H1 (cell line): Measurements from ENCODE around the gene GNL2. TPM values are rescaled to one million over a fixed set of nuclear protein-coding genes. Genes with fewer than 3 reads are reported as not detected.

Experiments used
- CTCF ChIA-PET: fragments of 300-600 bp; sonication (Branson Sonifier 250); formaldehyde crosslinking; loops from one replicate; lab custom pipeline; 2021; ENCODE audit not compliant: partially characterized antibody; lab: Charles Lee
- POLR2A ChIA-PET: fragments of 300-600 bp; sonication (Branson Sonifier 250); formaldehyde crosslinking; loops from one replicate; lab custom pipeline; 2021; ENCODE audit warnings: inconsistent platforms; ENCODE audit not compliant: partially characterized antibody; lab: Charles Lee
- DNase-seq, 2 experiments: peaks; one replicate each; pipeline versions ENCODE4 v3.0.0 to v3.0.0-alpha.2; 2010 to 2022; ENCODE audit warnings: low spot score in 2 of 2, low read depth in 1 of 2, mixed read lengths in 1 of 2
- FAIRE-seq: peaks from 2 replicates; lab custom pipeline; 2011; peaks lifted over from hg19 to GRCh38; lab: Jason Lieb, UNC
- H2AFZ ChIP-seq: 2 replicates; pipeline ENCODE4 v1.8.1; 2012; ENCODE audit warnings: low read length, inconsistent platforms
- H2AK5ac ChIP-seq: 2 replicates; pipeline ENCODE4 v1.6.1; 2013; ENCODE audit warnings: low read depth, low read length
- H2BK120ac ChIP-seq: replicated peaks from 2 replicates; pipeline ENCODE3; 2013; ENCODE audit warnings: low read depth, low read length, inconsistent platforms
- H2BK12ac ChIP-seq: 2 replicates; pipeline ENCODE4 v1.6.1; 2013; ENCODE audit warnings: low read depth, low read length
- H2BK15ac ChIP-seq: 2 replicates; pipeline ENCODE4 v1.6.1; 2013; ENCODE audit warnings: low read length
- H2BK20ac ChIP-seq: 2 replicates; pipeline ENCODE4 v1.6.1; 2013; ENCODE audit warnings: low read length
- H2BK5ac ChIP-seq: 2 replicates; pipeline ENCODE4 v1.6.1; 2013; ENCODE audit warnings: low read depth, low read length
- H3K14ac ChIP-seq: 2 replicates; pipeline ENCODE4 v1.6.1; 2013; ENCODE audit warnings: inconsistent platforms; ENCODE audit not compliant: insufficient read length
- H3K18ac ChIP-seq: 2 replicates; pipeline ENCODE4 v1.6.1; 2013; ENCODE audit warnings: low read length; ENCODE audit errors: extremely low read depth
- H3K23ac ChIP-seq: 2 replicates; pipeline ENCODE4 v1.6.1; 2013; ENCODE audit warnings: inconsistent platforms; ENCODE audit not compliant: insufficient read length
- H3K23me2 ChIP-seq: 2 replicates; pipeline ENCODE4 v1.6.1; 2013; ENCODE audit warnings: low read depth, low read length
- H3K27ac ChIP-seq: 2 replicates; pipeline ENCODE4 v1.6.1; 2011; ENCODE audit warnings: low read depth, low read length, inconsistent platforms
- H3K27me3 ChIP-seq, 4 experiments: replicated peaks in 1 of 4; 1 replicate in 1 of 4; 2 replicates in 3 of 4; pipeline versions ENCODE4 v1.6.1 to v1.8.1; 2011 to 2013; ENCODE audit warnings: low read length in 3 of 4, mild to moderate bottlenecking in 3 of 4, inconsistent platforms in 2 of 4, mixed read lengths in 2 of 4, moderate library complexity in 1 of 4; ENCODE audit not compliant: control insufficient read depth in 3 of 4, insufficient read depth in 3 of 4; ENCODE audit errors: extremely low read depth in 1 of 4
- H3K36me3 ChIP-seq, 4 experiments: 2 replicates each; pipeline versions ENCODE4 v1.6.1 to v1.8.1; 2011 to 2013; ENCODE audit warnings: mild to moderate bottlenecking in 4 of 4, low read length in 3 of 4, moderate library complexity in 2 of 4, control low read depth in 1 of 4, inconsistent platforms in 1 of 4; ENCODE audit not compliant: insufficient read depth in 4 of 4, control insufficient read depth in 2 of 4
- H3K4ac ChIP-seq: replicated peaks from 2 replicates; pipeline ENCODE3; 2013; ENCODE audit warnings: low read length, low read depth, mixed read lengths, inconsistent platforms; ENCODE audit not compliant: insufficient read length
- H3K4me1 ChIP-seq, 4 experiments: replicated peaks in 1 of 4; 1 replicate in 1 of 4; 2 replicates in 3 of 4; pipeline versions ENCODE4 v1.6.1 to v1.8.1; 2011 to 2013; ENCODE audit warnings: low read length in 3 of 4, inconsistent platforms in 2 of 4, mixed read lengths in 1 of 4; ENCODE audit not compliant: insufficient read depth in 4 of 4, control insufficient read depth in 3 of 4
- H3K4me2 ChIP-seq, 2 experiments: 2 replicates each; pipeline versions ENCODE4 v1.6.1 to v1.8.1; 2011 to 2013; ENCODE audit warnings: low read depth in 2 of 2, low read length in 2 of 2, control low read depth in 1 of 2, inconsistent platforms in 1 of 2, mild to moderate bottlenecking in 1 of 2; ENCODE audit not compliant: insufficient read depth in 1 of 2
- H3K4me3 ChIP-seq, 4 experiments: fragments of 200-600, 300-600 bp in 1 of 4; sonication (generic), shearing (Covaris generic), sonication (Bioruptor Twin) in 1 of 4; 2 replicates each; pipeline versions ENCODE4 v1.5.1 to v1.8.1; 2011 to 2016; ENCODE audit warnings: low read length in 4 of 4, low read depth in 3 of 4, control low read depth in 2 of 4, inconsistent platforms in 2 of 4, mild to moderate bottlenecking in 2 of 4, mixed read lengths in 1 of 4, moderate library complexity in 1 of 4; ENCODE audit not compliant: insufficient read depth in 2 of 4; ENCODE audit errors: extremely low read depth in 1 of 4
- H3K56ac ChIP-seq: replicated peaks from 2 replicates; pipeline ENCODE3; 2013; ENCODE audit warnings: low read depth, mild to moderate bottlenecking, mixed read lengths, low read length, inconsistent platforms; ENCODE audit not compliant: insufficient read length
- H3K79me1 ChIP-seq: 2 replicates; pipeline ENCODE4 v1.6.1; 2013; ENCODE audit warnings: low read depth, low read length, control low read depth
- H3K79me2 ChIP-seq, 2 experiments: 2 replicates each; pipeline versions ENCODE4 v1.6.1 to v1.8.1; 2012 to 2013; ENCODE audit warnings: low read length in 2 of 2, mild to moderate bottlenecking in 2 of 2, inconsistent platforms in 1 of 2; ENCODE audit not compliant: insufficient read depth in 2 of 2, control insufficient read depth in 1 of 2
- H3K9ac ChIP-seq, 4 experiments: replicated peaks in 1 of 4; 1 replicate in 1 of 4; 2 replicates in 3 of 4; pipeline versions ENCODE4 v1.6.1 to v1.8.1; 2011 to 2013; ENCODE audit warnings: low read depth in 3 of 4, low read length in 3 of 4, control low read depth in 2 of 4, mild to moderate bottlenecking in 2 of 4, moderate library complexity in 2 of 4, inconsistent platforms in 1 of 4; ENCODE audit errors: extremely low read depth in 1 of 4
- H3K9me3 ChIP-seq, 2 experiments: 2 replicates each; pipeline versions ENCODE4 v1.6.1 to v1.8.1; 2012 to 2013; ENCODE audit warnings: mild to moderate bottlenecking in 2 of 2, moderate library complexity in 2 of 2, control low read depth in 1 of 2, inconsistent platforms in 1 of 2, low read depth in 1 of 2, low read length in 1 of 2, mixed read lengths in 1 of 2; ENCODE audit not compliant: insufficient read depth in 2 of 2
- H4K20me1 ChIP-seq, 2 experiments: replicated peaks in 1 of 2; 2 replicates each; pipeline versions ENCODE3 to v1.8.1; 2011 to 2013; ENCODE audit warnings: inconsistent platforms in 2 of 2, low read length in 2 of 2, mild to moderate bottlenecking in 1 of 2; ENCODE audit not compliant: insufficient read depth in 2 of 2, control insufficient read depth in 1 of 2
- H4K5ac ChIP-seq: 2 replicates; pipeline ENCODE4 v1.6.1; 2013; ENCODE audit warnings: low read length, low read depth, mixed read lengths, inconsistent platforms; ENCODE audit not compliant: insufficient read length
- H4K8ac ChIP-seq: 2 replicates; pipeline ENCODE4 v1.8.0; 2013; ENCODE audit warnings: mild to moderate bottlenecking, moderate library complexity, low read length, inconsistent platforms; ENCODE audit not compliant: insufficient read depth; ENCODE audit errors: extremely low read depth
- H4K91ac ChIP-seq: replicated peaks from 2 replicates; pipeline ENCODE3; 2013; ENCODE audit warnings: low read length, mixed read lengths, inconsistent platforms; ENCODE audit not compliant: insufficient read length
- CHD2 ChIP-seq: IDR thresholded peaks from 2 replicates; pipeline ENCODE4 v1.6.1; 2012; ENCODE audit warnings: low read length, improper control_type of control experiment
- EP300 ChIP-seq, 2 experiments: IDR thresholded peaks; 1 replicate in 1 of 2; 2 replicates in 1 of 2; pipeline ENCODE4 v1.6.1; 2011 to 2012; ENCODE audit warnings: low read depth in 2 of 2, low read length in 2 of 2, mild to moderate bottlenecking in 2 of 2, borderline replicate concordance in 1 of 2, inconsistent platforms in 1 of 2, moderate library complexity in 1 of 2
- GABPA ChIP-seq: IDR thresholded peaks from 2 replicates; pipeline ENCODE4 v1.6.1; 2011; ENCODE audit warnings: mild to moderate bottlenecking, low read length, moderate library complexity, borderline replicate concordance; ENCODE audit not compliant: insufficient read depth
- JUN ChIP-seq: IDR thresholded peaks from 2 replicates; pipeline ENCODE4 v1.6.1; 2011; ENCODE audit warnings: low read depth, mild to moderate bottlenecking, improper control_type of control experiment, low read length
- POLR2AphosphoS5 ChIP-seq: IDR thresholded peaks from 2 replicates; pipeline ENCODE4 v1.6.1; 2011; ENCODE audit warnings: low read depth, low read length
- RBBP5 ChIP-seq: IDR thresholded peaks from 2 replicates; pipeline ENCODE4 v1.7.1; 2012; ENCODE audit warnings: low read depth, mild to moderate bottlenecking, inconsistent platforms, low read length, moderate library complexity, borderline replicate concordance
- RFX5 ChIP-seq: IDR thresholded peaks from 2 replicates; pipeline ENCODE4 v1.6.1; 2011; ENCODE audit warnings: low read depth, low read length, improper control_type of control experiment, borderline replicate concordance
- SP1 ChIP-seq: IDR thresholded peaks from 2 replicates; pipeline ENCODE4 v1.6.1; 2011; ENCODE audit warnings: low read depth, low read length
- SP4 ChIP-seq: IDR thresholded peaks from 2 replicates; pipeline ENCODE4 v1.6.1; 2012; ENCODE audit warnings: low read length, inconsistent platforms
- YY1 ChIP-seq: IDR thresholded peaks from 2 replicates; pipeline ENCODE4 v1.6.1; 2011; ENCODE audit warnings: low read depth, mild to moderate bottlenecking, low read length
- WGBS, 2 experiments: shearing (Covaris generic) in 1 of 2; methylation state at CpG; one replicate each; pipeline versions ENCODE4 v1.1.6 to v1.1.7; 2013 to 2015; ENCODE audit warnings: low lambda C conversion rate in 2 of 2, mixed read lengths in 2 of 2, inconsistent platforms in 1 of 2, low coverage in 1 of 2, missing lambda C conversion rate in 1 of 2; ENCODE audit not compliant: insufficient replicate concordance in 2 of 2, insufficient coverage in 1 of 2, insufficient read length in 1 of 2; ENCODE audit errors: extremely low coverage in 1 of 2, missing lambda C conversion rate in 1 of 2; 5-methylcytosine and 5-hydroxymethylcytosine counted together
- polyA plus RNA-seq, 7 experiments: library from polyadenylated mRNA; depleted of rRNA in 3 of 7; stranded (reverse) in 5 of 7; unstranded in 2 of 7; fragments of >200 nt in 5 of 7; fragments of 200-250 nt in 2 of 7; gene quantifications; 1 replicate in 5 of 7; 2 replicates in 1 of 7; 4 replicates in 1 of 7; pipeline versions ENCODE4 v1.2.1 to v1.2.3, GENCODE V29; 2011 to 2013; ENCODE audit warnings: missing spikeins in 2 of 7, mixed read lengths in 2 of 7
- total RNA-seq: library from RNA; stranded (reverse); fragmentation: NEBNext Ultra II Directional; extraction: Animal tissue kit (Norgen Biotek cat#: 25700); gene quantifications from 2 replicates; pipeline ENCODE4 v1.2.1, GENCODE V29; 2021
- TF ChIP-seq, protein P1 (sequence below): IDR thresholded peaks from 2 replicates; pipeline ENCODE4 v1.6.1; 2012; ENCODE audit warnings: low read length, inconsistent platforms

GNL2 gene
- total and polyA plus RNA-seq, 2 of the 8 experiments (the other 6 are each of a cell fraction or from before 2014, with no cell fraction given): 22.2 to 88.3 TPM

DNA sequence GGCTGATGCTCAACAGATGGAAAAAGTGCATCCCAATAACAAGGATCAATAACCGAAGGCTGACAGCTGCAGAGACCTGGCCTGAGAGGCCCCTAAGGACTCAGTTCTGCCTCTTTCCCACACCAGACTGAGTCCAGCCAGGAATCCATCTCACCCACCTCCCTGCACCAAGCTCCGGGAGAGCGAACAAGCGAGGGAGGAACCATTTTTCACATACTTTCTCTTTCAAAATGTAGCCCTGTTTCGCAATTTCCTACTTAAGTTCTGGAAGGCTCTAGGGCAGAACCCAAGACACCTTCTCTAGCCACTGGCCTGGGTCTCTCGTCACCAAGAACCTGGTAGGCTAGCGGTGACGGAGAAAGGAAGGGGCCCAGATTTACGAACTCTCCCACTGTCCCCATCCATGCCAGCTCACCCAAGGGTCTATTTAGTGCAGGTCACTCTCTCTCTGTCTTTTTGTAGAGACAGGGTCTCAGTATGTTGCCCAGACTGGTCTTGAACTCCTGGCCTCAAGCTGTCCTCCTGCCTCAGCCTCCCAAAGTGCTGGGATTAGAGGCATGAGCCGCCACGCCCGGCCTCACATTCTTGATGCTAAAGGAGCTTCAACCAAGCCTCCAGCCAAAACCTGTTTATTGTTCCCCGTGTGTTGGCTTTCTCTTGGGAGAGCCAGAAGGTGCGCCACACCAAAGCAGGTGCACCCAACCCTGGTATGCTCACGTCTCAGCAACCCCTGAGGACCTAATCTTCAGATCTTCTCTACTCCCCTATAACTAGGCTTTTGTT, 10.9 kb upstream of the GNL2 start:
- Histone ChIP-seq H3K56ac (no peak overlapping the region), H3K14ac (no peak overlapping the region), H2BK20ac (no peak overlapping the region), H3K36me3 (no peaks in the 10 kb centered on the region), H3K27ac (no peak overlapping the region), H3K79me2 (no peaks in the 10 kb centered on the region), H3K18ac (no peak overlapping the region), H4K91ac (no peak overlapping the region), H3K9me3 (no peaks in the 10 kb centered on the region), H2AFZ (no peak overlapping the region), H2BK15ac (no peak overlapping the region), H4K8ac (no peak overlapping the region), H2BK12ac (no peak overlapping the region), H3K4me1 (no peaks in the 10 kb centered on the region), H3K4ac (no peak overlapping the region), H3K4me3 (no peak overlapping the region), H3K27me3 (peaks cover 0 to 13% (median 9%) of the 10 kb centered on the region in 4 experiments; a peak in 4 of 7 replicates), H4K20me1 (no peaks in the 10 kb centered on the region), H3K79me1 (no peaks in the 10 kb centered on the region), H2BK120ac (no peak overlapping the region), H2AK5ac (no peak overlapping the region), H2BK5ac (no peak overlapping the region), H3K23ac (no peak overlapping the region), H3K9ac (no peak overlapping the region), H4K5ac (no peak overlapping the region), H3K23me2 (no peaks in the 10 kb centered on the region; the same call in 1 of the 2 replicates), H3K4me2 (no peak overlapping the region)
- POLR2A ChIA-PET: interaction anchor here (1.4 kb wide), 1 partner anchor 53 kb away, joined by 3 read pairs; no protein-coding TSS in a partner anchor
- DNase-seq (no peak), FAIRE-seq (no peak)
- CTCF ChIA-PET: interaction anchor here (0.6 to 13.4 kb wide), 10 partner anchors 9 to 143 kb away, joined by 3 to 400 read pairs (median 4); partner anchors contain the start of gene RSPO1
- WGBS, 2 experiments: 89% methylated on average over 14 of the region's 15 CpGs; no CpG with 5 or more reads in 1 of the 2 experiments
- TF ChIP-seq GABPA: no peak
- no peak for TF ChIP-seq CHD2
- TF ChIP-seq JUN: no peak
- TF ChIP-seq YY1: no peak
- no peak for TF ChIP-seq EP300 (IDR thresholded peaks at IDR 0.05; ENCODE audit: borderline replicate concordance in 1 of 2, low read depth in 2 of 2, low read length in 2 of 2)
- TF ChIP-seq POLR2AphosphoS5: no peak
- TF ChIP-seq SP4: no peak
- no peak for TF ChIP-seq RBBP5
- TF ChIP-seq, protein P1, sequence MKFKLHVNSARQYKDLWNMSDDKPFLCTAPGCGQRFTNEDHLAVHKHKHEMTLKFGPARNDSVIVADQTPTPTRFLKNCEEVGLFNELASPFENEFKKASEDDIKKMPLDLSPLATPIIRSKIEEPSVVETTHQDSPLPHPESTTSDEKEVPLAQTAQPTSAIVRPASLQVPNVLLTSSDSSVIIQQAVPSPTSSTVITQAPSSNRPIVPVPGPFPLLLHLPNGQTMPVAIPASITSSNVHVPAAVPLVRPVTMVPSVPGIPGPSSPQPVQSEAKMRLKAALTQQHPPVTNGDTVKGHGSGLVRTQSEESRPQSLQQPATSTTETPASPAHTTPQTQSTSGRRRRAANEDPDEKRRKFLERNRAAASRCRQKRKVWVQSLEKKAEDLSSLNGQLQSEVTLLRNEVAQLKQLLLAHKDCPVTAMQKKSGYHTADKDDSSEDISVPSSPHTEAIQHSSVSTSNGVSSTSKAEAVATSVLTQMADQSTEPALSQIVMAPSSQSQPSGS: no peak
- no peak for TF ChIP-seq SP1
- TF ChIP-seq RFX5: no peak
